Loucy (cell line): Measurements from ENCODE around the gene EGR4.

Experiments used
- EZH2phosphoT487 ChIP-seq: fragments of 200-600 bp; IDR thresholded peaks from 2 replicates; pipeline ENCODE4 v1.6.1; 2018; ENCODE audit warnings: antibody characterized with exemption, mild to moderate bottlenecking, moderate library complexity, borderline replicate concordance
- TF ChIP-seq, protein P1 (sequence below): fragments of 200-600 bp; sonication (generic); conservative IDR thresholded peaks from 2 replicates; pipeline ENCODE4 v1.5.1; 2014; ENCODE audit warnings: mild to moderate bottlenecking, antibody characterized with exemption, low read length

DNA sequence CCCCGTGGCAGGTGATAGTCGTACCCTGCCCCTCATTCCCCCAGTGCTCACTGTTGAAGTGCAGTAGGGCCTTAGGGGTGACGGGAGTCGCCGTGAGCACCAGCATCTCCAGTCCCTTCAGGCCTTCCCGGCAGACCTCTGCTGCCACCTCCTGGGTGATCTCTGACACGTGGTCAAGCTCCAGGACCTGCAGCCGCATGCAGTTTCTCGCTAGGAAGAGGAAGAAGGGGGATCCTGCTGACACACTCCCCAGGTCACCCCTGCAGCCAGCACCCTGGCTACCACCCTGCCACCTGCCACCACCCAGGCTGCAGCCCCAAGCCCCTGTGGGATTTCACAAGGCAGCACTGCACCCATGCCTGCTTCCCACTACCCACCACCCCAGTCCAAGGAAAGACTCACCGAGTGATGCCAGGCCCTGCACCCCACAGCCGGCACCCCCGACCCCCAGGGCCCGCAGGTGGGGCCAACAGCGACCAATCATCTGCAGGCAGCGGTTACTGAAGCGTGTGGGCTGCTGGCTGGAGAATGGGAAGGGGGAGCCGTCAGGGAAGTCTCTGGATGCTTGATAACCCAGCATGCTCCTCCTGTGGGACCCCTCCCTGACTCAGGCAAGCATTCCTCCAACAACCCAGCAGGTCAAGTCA, 32.9 kb downstream of the EGR4 start:
- TF ChIP-seq, protein P1, sequence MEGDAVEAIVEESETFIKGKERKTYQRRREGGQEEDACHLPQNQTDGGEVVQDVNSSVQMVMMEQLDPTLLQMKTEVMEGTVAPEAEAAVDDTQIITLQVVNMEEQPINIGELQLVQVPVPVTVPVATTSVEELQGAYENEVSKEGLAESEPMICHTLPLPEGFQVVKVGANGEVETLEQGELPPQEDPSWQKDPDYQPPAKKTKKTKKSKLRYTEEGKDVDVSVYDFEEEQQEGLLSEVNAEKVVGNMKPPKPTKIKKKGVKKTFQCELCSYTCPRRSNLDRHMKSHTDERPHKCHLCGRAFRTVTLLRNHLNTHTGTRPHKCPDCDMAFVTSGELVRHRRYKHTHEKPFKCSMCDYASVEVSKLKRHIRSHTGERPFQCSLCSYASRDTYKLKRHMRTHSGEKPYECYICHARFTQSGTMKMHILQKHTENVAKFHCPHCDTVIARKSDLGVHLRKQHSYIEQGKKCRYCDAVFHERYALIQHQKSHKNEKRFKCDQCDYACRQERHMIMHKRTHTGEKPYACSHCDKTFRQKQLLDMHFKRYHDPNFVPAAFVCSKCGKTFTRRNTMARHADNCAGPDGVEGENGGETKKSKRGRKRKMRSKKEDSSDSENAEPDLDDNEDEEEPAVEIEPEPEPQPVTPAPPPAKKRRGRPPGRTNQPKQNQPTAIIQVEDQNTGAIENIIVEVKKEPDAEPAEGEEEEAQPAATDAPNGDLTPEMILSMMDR = peak; percentile 49
- TF ChIP-seq EZH2phosphoT487 = no peak
